ENCODE data around the gene DUSP21. TPM values are rescaled to one million over a fixed set of nuclear protein-coding genes. Genes with fewer than 3 reads are reported as not detected.
"Not testable (repeated sequence)": the region's sequence is repeated elsewhere in the genome, so short reads cannot be mapped to it uniquely, and the experiment has no call there.

DUSP21 gene
- total and polyA plus RNA-seq, 2 donors (not counting 1 experiment from before 2014, with no cell fraction given): not detected

DNA sequence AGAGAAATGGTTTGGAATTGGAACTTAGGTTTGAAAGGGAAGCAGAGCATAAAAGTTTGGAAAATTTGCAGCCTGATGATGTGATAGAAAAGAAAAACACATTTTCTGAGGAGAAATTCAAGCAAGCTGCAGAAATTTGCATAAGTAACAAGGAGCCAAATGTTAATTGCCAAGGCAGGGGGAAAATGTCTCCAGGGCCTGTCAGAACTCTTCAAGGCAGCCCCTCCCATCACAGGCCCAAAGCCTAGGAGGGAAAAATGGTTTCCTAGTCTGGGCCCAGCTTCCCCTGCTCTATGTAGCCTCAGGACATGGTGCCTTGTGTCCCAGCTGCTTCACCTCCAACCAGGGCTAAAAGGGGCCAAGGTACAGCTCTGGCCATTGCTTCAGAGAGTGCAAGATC is 21.2 kb upstream of the DUSP21 start:
- POLR2A ChIA-PET: no interaction called here
- ATAC-seq (ENCODE audit: low read depth): no peak

DNA sequence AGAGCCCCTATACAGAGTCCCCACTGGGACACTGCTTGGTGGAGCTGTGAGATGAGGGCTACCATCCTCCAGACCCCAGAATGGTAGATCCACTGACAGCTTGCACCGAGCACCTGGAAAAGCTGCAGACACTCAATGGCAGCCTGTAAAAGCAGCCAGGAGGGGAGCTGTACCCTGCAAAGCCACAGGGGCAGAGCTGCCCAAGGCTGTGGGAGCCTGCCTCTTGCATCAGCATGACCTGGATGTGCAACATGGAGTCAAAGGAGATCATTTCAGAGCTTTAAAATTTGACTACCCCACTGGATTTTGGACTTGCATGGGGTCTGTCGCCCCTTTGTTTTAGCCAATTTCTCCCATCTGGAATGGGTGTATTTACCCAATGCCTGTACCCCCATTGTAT is 20.6 kb upstream of the DUSP21 start:
- H2AFZ ChIP-seq (ENCODE audit: insufficient read depth, low read depth, low read length, poor library complexity, severe bottlenecking); H3K4me1 Mint-ChIP-seq; ATAC-seq (ENCODE audit: low read depth); H3K27ac ChIP-seq (ENCODE audit: low read length in 2 of 2); intact Hi-C loops (cut with micrococcal nuclease); H3K9me3 Mint-ChIP-seq (ENCODE audit: insufficient read depth); H3K9me3 ChIP-seq (ENCODE audit: control extremely low read depth in 1 of 3, control insufficient read depth in 2 of 3, insufficient read depth in 1 of 3, low read length in 2 of 3); POLR2A ChIA-PET; H3K27me3 Mint-ChIP-seq; H3K27me3 ChIP-seq (replicated peaks in 1 of 4; ENCODE audit: control extremely low read depth in 1 of 4, control insufficient read depth in 3 of 4, insufficient read depth in 4 of 4, low read length in 3 of 4); H3K9ac ChIP-seq (ENCODE audit: low read length); H3K4me2 ChIP-seq (replicated peaks; ENCODE audit: low read depth, low read length, poor library complexity, severe bottlenecking); H3K4me3 Mint-ChIP-seq; H3K36me3 ChIP-seq (replicated peaks in 1 of 2; ENCODE audit: control extremely low read depth in 1 of 2, control insufficient read depth in 1 of 2, extremely low read depth in 1 of 2, insufficient read depth in 2 of 2, low read length in 1 of 2); H3K79me2 ChIP-seq (ENCODE audit: control insufficient read depth, insufficient read depth, low read length); DNase-seq; CTCF ChIA-PET; H3K4me3 ChIP-seq (ENCODE audit: control extremely low read depth in 1 of 5, extremely low read depth in 1 of 5, insufficient read depth in 1 of 5, low read depth in 2 of 5, low read length in 4 of 5); H3K27ac Mint-ChIP-seq; H4K20me1 ChIP-seq (ENCODE audit: control insufficient read depth, insufficient read depth, low read length, poor library complexity, severe bottlenecking); H3K4me1 ChIP-seq (ENCODE audit: control insufficient read depth in 2 of 2, insufficient read depth in 2 of 2, low read length in 2 of 2): not testable (repeated sequence)
- WGBS (ENCODE audit: insufficient coverage): 100% methylated on average over 1 of the region's 2 CpGs

More for the DNA sequence above, 21.2 kb upstream of the DUSP21 start:
- Histone ChIP-seq H3K27ac (ENCODE audit: low read length in 2 of 2) (no peak overlapping the region), H3K36me3 (replicated peaks in 1 of 2; ENCODE audit: control extremely low read depth in 1 of 2, control insufficient read depth in 1 of 2, extremely low read depth in 1 of 2, insufficient read depth in 2 of 2, low read length in 1 of 2) (no peaks in the 10 kb centered on the region), H3K4me3 (ENCODE audit: control extremely low read depth in 1 of 5, extremely low read depth in 1 of 5, insufficient read depth in 1 of 5, low read depth in 2 of 5, low read length in 4 of 5) (no peak overlapping the region), H3K9me3 (ENCODE audit: control extremely low read depth in 1 of 3, control insufficient read depth in 2 of 3, insufficient read depth in 1 of 3, low read length in 2 of 3) (no peaks in the 10 kb centered on the region), H3K27me3 (replicated peaks in 1 of 4; ENCODE audit: control extremely low read depth in 1 of 4, control insufficient read depth in 3 of 4, insufficient read depth in 4 of 4, low read length in 3 of 4) (peaks cover 0 to 3% (median 0%) of the 10 kb centered on the region in 4 experiments), H3K9ac (ENCODE audit: low read length) (no peak overlapping the region), H4K20me1 (ENCODE audit: control insufficient read depth, insufficient read depth, low read length, poor library complexity, severe bottlenecking) (no peaks in the 10 kb centered on the region), H3K79me2 (ENCODE audit: control insufficient read depth, insufficient read depth, low read length) (no peaks in the 10 kb centered on the region), H3K4me1 (ENCODE audit: control insufficient read depth in 2 of 2, insufficient read depth in 2 of 2, low read length in 2 of 2) (no peaks in the 10 kb centered on the region), H3K4me2 (replicated peaks; ENCODE audit: low read depth, low read length, poor library complexity, severe bottlenecking) (no peak overlapping the region), H2AFZ (ENCODE audit: insufficient read depth, low read depth, low read length, poor library complexity, severe bottlenecking) (no peak overlapping the region)
- no peak overlapping the region for H3K27ac Mint-ChIP-seq
- no peak for TF ChIP-seq EZH2 (IDR thresholded peaks at IDR 0.05; ENCODE audit: borderline replicate concordance, insufficient read depth, low read depth, low read length, poor library complexity, severe bottlenecking)
- TF ChIP-seq, protein P1, sequence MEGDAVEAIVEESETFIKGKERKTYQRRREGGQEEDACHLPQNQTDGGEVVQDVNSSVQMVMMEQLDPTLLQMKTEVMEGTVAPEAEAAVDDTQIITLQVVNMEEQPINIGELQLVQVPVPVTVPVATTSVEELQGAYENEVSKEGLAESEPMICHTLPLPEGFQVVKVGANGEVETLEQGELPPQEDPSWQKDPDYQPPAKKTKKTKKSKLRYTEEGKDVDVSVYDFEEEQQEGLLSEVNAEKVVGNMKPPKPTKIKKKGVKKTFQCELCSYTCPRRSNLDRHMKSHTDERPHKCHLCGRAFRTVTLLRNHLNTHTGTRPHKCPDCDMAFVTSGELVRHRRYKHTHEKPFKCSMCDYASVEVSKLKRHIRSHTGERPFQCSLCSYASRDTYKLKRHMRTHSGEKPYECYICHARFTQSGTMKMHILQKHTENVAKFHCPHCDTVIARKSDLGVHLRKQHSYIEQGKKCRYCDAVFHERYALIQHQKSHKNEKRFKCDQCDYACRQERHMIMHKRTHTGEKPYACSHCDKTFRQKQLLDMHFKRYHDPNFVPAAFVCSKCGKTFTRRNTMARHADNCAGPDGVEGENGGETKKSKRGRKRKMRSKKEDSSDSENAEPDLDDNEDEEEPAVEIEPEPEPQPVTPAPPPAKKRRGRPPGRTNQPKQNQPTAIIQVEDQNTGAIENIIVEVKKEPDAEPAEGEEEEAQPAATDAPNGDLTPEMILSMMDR (IDR thresholded peaks at IDR 0.05): no peak
- no peaks in the 10 kb centered on the region for H3K27me3 Mint-ChIP-seq
- peaks cover 4% of the 10 kb centered on the region for H3K9me3 Mint-ChIP-seq (ENCODE audit: insufficient read depth)
- intact Hi-C loops (cut with micrococcal nuclease): no loop called here
- DNase-seq: no peak
- H3K4me1 Mint-ChIP-seq: no peaks in the 10 kb centered on the region
- no peak overlapping the region for H3K4me3 Mint-ChIP-seq
- CTCF ChIA-PET: no interaction called here
